GM18867 (cell line): ENCODE data around the gene SMPX.

ENCODE experiments used
- ATAC-seq: cut with Tn5 transposase; IDR thresholded peaks from one replicate; pipeline ENCODE4 v1.9.1; 2021; ENCODE audit warnings: mild to moderate bottlenecking, moderate library complexity; ENCODE audit not compliant: unreplicated experiment

The SMPX gene

DNA sequence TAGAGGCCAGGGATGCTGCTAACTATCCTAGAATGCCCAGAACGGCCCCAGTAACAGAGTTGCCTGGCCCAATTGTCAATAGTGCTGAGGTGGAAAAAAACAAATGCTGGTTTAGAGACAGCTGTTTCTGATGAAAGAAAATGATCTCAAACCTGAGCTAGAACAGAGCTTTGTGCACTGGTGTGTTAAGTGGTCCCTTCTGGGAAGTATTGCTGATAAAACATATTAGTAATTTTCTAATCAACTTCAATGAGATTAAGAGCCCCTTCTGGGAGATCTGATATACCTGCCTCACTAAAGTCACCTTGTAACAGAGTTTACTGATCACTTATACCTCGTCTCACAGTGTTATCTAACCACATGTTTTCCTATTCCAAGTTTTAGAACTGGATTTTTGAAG is 42.1 kb downstream of the SMPX start:
- no peak for ATAC-seq

DNA sequence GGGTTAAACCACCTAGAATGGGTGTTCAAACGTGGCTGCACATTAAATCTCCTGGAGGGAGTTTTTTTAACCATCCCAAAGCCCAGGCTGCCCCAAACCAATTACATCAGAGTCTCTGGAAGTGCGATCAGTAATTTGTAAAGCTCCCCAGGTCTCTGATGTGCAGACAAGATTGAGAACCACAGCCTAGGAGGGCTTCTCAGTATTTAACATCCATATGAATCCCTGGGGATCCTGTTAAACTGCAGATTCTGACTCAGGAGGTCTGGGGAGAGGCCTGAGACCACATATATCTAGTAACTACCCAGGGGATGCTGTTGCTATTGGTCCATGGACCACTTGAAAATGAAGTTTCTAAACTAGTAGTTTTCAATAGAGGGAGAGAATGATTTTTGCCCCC is 42.6 kb downstream of the SMPX start:
- no peak for ATAC-seq

DNA sequence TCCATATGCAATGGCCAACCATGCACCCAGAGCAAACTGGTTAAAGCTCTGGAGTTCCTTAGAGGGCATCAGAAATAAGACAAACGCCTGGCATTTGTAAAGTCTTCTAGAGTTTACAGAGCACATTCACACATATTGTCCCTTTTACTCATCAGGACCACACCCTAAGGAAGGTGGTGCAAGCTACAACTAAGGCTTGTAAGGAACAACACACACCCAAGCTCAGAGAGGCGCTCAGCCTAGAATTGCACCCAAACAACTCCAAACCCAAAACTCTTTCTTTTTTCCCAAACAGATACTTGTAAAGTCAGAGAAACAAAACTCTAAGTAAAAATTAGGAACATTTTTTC is 46.1 kb downstream of the SMPX start:
- no peak for ATAC-seq

DNA sequence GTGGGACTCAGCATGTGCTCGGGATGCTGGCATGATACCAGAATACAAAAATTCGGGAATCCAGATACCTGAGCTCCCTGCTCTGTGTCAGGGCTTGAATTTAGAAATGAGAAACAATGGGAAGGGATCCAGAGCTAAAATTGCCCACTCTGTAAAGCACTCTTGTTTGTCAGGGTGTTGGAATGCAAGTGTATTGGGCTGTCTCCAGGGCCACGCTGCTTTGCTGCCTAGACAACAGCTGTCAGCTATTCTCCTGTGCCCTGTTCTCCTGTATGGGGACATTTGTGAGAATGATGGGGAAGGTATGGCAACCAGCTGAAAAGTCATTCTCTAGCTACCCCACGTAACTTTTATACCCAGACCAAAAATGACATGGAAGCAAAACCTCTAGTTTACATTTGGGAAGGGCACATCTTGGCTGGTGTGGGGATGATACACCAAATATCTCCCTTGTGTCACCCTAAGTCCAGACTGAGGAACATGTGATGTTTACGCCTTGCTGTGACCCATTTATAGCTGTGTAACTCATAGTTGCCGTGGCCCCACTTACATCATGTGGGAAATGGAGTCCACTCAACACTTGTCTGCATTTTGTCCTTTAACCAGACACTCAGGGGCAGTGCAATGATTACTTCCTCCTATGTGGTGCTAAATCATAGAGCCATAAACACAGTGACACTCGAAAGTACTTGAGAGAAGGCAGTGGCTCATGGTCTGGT is 46.6 kb downstream of the SMPX start:
- ATAC-seq, result no peak

DNA sequence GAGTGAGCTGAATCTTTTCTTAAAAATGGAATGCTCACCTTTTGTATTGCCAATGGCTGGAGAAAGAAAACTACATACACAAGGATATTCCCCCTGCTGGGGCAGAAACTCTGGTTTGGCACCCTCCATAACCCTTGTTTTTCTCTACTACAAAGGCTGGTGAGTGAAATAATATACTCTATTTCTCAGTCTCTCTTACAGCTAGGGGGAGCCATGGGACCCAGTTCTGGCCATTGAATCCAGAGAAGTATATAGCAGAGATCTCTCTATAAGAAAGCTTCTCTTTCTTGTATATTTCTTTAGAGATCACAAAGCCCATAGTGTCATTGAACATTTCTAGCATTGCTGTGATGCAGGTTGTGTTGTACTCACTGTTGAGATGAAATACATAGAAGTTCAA is 49.8 kb downstream of the SMPX start:
- ATAC-seq, result no peak

DNA sequence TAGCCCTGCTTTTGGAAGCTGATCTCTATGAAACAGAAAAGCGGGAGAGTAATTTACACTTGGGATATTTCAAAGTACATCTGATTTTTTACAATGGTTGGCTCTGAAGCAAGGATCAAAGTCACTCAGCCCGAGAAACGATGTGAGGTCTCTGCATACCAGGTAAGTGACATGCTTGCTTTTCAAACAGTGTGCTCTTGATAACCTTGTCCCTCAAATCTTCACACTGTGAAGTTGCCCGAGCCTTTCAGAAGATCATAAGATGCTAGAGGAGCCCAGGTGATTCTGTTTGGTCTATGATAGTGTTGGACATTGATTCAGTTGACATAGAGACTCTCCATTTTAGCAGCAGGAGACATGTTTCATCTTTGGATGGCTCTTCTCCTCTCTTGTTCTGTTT is 52.7 kb downstream of the SMPX start:
- no peak for ATAC-seq

DNA sequence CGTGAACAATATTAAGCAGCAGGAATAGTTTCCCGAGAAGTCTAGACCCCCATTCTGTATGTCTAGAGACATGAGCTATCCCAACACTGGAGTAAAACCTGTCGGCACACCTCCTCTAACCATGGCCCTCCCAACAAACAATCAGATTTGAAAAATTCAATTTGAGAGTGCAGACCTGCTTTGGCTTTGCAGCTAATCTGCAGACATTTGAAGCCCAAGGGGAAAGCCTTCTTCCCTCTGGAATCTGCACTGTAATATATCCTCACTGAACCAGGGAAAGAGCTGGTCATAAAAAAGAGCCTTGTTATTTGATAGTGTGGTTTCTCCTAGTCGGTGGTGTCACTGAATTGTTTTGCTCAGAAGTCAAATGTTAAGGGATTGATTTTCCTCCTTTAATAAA is 55.2 kb downstream of the SMPX start:
- ATAC-seq, result no peak

DNA sequence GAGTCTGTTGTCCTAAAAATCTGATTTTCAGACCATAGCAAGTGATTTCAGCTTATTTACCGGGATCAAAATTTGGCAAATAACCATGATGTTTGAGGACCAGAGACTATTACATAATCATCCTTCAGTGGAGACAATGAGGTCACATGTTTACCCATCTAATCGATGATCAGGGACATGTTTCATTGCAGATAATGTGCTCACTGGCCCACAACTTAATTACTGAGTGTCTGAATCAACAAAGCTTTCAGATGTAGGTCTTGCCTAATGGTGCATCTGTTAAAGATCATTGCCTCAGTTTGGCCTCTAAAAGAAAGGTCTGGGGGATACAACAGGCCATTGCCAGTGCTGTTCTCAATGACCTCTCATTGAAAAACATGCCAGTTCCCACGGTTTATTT is 56.9 kb downstream of the SMPX start:
- ATAC-seq, result no peak

DNA sequence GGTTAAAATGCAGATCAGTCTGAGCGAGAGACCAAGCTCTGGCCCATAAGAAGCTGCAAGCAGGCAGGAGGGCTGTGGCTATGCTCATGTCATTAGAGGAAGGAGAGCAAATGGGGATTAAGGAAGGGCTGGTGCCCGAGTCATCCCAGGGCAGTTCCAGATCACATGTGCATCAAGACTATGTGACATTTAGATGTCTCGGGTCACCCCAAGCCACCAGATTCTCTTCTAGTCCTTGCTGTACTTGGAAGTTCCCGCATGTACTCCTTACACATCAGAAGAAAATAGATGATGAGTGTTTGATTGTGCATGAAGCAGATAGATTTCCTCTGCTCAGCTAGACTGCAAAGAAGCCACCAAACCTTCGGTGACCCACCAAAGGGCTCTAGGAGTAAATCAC is 57.6 kb downstream of the SMPX start:
- no peak for ATAC-seq

DNA sequence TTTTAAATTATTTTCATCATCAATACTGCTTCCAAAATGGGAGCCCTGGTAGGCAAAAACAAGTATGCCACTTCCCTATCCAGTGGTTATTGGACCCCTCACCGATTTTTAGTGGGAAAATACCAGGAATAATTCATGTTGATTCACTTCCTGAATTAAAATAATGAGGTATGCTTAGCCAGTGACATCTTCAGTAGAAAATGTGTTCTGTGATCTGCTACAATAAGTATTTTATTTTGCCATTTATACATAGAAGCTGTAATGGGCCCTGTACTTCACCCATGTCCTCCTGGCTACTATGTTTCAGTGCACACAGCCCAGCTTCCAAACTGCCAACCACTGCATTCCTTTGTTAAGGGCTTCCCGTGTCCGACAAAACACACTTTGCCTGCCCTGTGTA is 58.8 kb downstream of the SMPX start:
- ATAC-seq, result no peak

DNA sequence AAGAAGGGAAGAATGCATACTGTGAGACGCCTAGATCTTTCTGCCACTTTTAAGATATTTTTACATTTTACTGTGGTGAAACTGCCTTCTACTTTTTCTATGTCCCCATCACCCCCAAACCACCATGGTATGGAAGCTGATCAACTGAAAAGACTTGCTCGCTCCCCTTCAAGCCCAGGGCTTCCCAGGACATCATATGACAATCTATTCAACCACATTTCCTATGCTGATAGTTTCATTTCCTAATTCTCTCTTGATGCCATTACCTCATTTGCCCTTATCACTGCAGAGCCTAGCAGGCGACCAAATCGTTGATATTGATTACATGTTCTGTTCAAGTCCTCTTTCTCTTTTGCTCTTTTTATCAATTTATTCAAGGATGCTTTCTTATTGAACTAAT is 59.6 kb downstream of the SMPX start:
- no peak for ATAC-seq

DNA sequence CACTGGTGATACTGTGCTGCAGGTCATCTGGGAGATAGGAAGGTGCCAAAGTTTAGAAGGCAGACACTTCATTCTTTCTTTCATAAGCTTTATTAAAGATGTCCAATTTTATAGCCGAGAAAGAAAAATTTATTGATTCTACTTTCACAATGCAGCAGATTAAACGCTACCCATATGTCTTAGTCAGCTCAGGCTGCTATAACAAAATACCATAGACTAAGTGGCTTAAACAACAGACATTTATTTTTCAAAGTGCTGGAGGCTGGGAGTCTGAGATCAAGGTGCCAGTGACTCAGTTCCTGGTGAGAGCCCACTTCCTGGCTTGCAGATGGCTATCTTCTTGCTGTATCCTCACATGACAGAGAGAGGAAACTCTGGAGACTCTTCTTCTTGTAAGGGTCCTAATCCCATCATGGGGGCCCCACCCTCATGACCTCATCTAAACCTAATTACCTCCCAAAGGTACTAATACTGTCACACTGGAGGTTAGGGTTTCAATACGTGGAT is 66.4 kb downstream of the SMPX start:
- ATAC-seq, result no peak

DNA sequence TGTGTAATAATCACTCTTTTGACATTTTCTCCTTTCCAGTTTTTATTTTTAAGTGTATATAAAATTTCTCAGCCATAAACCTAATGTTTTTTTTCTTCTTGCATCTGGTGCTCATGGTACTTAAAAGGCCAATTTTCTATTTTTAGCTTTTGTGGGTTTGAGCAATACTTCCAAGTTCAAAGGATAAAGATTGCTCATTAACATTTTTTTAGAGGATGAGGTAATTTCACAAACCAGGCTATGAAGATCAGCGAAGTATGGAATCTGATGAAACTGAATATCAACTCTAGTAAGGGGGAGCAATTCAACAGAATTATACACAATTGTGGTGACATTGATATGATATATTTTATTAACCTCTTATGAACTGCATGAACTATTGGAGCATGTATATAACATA is 74.0 kb downstream of the SMPX start:
- no peak for ATAC-seq

DNA sequence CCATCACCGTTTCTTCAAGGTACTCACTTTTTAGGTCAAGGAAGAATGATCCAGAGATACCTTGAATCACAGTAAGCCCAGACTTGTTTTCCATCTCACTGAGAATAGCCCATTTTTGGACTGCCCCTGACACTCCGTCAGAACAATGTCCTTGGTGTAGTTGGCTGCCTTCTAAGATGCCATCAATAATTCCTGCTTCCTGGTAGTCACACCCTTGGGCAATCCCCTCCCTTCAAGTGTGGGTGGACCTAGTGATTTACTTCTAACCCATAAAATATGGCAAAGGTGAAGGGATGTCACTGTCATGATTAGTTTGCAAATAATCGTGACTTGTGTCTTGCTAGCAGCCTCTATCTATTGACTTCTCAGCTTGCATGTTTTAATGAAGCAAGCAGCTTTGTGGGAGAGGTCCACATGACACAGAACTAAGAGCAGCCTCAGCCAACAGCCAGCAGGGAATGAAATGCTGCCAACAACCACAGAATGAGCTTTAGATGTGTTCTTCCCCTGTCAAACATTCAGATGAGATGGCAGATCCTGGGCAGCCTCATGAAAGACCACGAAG is 79.8 kb downstream of the SMPX start:
- no peak for ATAC-seq

DNA sequence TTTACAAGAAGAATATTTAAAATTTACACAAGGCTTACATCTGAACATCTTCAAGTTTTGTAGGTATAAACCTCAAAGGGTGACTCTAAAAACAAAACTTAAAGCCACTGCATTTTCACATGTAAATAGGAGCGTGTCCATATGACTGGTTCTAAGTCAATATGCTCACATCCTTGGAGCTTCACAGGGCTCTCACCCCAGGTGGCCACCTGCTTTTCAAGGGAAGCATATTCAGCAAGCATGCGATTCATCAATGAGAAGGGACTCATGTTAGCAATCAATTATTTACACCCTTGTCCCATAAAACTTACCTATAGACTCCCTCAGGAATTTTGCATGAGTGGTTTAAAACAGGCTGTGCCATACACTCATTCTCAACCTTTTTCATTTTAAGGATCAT is 82.0 kb downstream of the SMPX start:
- ATAC-seq, result no peak

DNA sequence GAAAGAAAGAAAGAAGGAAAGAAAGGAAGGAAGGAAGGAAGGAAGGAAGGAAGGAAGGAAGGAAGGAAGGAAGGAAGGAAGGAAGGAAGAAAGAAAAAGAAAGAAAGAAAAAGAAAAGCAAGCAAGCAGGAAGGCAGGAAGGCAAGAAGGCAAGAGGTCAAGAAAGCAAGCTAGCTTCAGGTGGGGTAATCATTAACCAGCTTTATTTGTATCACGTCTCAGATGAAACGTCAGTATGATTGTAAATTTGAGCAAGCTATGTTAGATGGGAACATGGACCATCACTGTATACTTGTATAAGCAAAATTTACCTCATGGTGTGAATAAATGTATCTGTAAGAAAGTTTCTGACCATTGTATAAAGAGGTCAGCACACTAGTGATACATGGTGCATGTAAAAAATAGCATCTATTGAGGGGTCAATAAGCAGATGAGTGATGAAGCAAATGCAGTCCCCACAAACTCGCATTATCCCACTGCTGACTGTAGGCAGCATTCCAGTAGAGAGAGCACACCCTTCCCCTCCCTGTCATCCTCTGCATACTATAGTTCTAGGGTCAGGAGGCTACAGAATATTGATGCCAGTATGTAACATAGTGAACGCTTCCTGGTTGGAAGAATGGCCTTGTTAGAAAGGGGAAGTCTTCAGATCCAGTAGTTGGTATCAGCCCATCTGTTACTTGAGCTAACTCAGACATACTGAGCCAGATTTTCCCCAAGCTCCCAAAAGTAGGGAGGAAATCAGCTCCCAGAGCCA is 83.3 kb downstream of the SMPX start:
- no peak for ATAC-seq

DNA sequence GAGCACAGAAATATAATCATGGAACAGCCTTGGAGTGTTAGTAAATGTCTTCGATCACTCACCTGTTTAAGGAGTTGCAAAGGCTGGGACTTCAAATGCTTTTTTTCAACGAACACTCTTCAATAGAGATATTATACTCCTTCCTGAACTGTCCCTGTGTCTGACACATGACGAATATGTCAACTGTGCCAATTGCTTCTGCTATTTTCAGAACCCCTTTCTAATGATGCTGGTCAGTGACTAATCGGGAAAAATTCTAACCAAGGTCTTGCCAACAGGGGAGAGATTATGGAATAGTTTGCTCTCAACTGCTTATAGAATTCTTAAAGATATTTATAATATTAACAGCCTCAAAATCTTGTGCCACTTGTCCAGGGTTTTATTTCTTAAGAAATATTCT is 91.2 kb downstream of the SMPX start:
- ATAC-seq, result no peak

DNA sequence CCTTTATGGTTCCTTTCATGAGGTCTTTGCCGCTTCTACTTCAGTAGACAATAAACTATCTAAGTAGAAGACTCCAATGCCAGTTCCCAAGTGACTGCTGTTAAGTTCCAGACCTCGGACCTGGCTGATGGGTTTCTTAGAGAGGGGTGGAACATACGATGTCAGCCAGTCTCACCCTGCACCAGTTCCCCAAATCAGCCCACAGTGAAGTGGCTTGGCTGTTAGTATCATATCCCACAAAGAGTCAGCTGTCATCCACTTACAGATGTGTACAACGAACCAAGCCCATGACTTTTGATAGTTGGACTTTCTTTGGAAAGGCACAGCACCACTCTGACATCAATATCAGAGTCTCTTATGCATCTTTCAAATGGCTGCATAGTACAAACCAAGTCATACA is 91.7 kb downstream of the SMPX start:
- no peak for ATAC-seq

DNA sequence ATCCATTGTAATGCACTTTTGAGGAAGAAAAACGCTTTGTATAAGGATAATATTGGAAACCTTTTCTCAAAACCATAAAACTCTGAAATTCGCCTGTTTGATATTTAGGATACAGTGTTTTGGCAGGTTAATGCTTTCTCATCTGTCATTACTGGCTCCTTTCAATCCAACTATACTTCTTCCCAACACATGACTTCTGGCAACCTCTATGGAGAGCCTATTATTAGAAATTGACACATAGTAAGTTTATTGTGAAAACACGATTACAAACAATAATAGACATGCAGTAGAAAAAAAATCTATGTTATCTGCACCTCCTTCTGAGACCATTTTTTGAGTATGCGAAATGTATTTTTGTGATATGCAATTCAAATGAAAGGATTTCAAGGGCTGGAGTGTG is 95.2 kb downstream of the SMPX start:
- no peak for ATAC-seq

DNA sequence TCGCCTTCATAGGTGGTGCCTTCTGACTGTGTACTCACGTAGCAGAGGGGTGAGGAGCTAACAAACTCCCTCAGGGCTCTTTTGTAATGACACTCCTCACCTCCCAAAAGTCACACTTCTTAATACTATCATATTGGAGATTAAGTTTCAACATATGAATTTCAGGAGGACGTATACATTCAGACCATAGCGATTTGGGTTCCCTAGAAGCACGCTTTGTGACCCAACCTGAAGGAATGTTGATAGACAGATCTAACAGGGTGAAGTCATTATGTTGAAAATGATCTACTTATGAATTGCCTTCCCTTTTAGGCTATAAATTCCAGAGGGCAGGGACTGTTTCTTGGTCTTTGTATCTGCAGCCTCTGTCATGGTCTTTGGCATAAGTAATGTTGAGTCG is 96.6 kb downstream of the SMPX start:
- no peak for ATAC-seq

DNA sequence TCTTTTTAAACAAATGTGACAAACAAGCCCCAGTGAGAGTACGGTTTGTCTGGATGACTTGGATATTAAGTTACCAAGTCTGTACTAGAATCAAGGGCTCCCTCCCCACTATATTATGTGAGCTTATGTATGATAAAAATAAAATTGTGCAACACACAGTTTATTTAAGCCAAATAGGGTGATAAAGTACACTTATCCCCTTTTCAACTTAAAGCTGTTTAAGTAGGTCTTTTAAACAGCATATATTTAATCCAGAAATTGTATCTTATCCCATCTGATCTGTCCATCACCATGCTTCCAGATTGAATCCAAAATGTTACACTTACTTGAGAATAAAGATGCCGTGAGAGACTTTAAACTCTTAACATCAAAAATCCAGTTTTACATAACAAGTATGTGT is 97.8 kb downstream of the SMPX start:
- no peak for ATAC-seq

DNA sequence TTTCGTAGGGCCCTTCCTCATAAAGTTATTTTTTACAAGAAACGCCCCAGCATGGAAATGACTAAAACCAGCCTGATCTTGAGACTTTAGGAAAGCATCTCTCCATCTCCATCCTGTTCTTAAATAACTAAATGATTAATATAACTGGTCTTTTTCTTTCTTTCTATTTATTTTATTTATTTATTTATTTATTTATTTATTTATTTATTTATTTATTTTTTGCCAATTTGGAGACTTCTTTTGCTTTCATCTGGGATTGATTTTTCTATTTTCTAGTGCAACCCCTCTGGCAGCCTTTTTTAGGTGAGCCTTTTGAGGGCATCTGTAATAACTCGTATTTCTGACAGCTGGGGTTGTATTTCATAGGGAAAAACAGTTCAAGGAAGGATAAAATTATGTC is 98.6 kb downstream of the SMPX start:
- ATAC-seq, result no peak
